Activated naive CD8-positive, alpha-beta T cell treated with anti-CD3 and anti-CD28 coated beads, Interleukin-2, amount 50 U/mL, for 24 hours (primary cell): ENCODE data around the gene HCAR2.
"Not testable (repeated sequence)": the region's sequence is repeated elsewhere in the genome, so short reads cannot be mapped to it uniquely, and the experiment has no call there.

ENCODE experiments used
- ATAC-seq: fragments of 150-1000 bp; cut with Tn5 transposase; one replicate; pipeline ENCODE4 v1.10.0; 2021
- DNase-seq: peaks from one replicate; pipeline ENCODE4 v3.0.0; 2021
- H3K27ac Mint-ChIP-seq: one replicate; pipeline ENCODE4 v1.8.0; 2021; ENCODE audit warnings: mild to moderate bottlenecking, mixed read lengths
- H3K27me3 Mint-ChIP-seq: one replicate; pipeline ENCODE4 v1.8.0; 2021; ENCODE audit warnings: mixed read lengths
- H3K36me3 Mint-ChIP-seq: one replicate; pipeline ENCODE4 v1.8.0; 2021; ENCODE audit warnings: low read depth, mixed read lengths
- H3K4me1 Mint-ChIP-seq: one replicate; pipeline ENCODE4 v1.8.0; 2021; ENCODE audit warnings: mixed read lengths
- H3K4me3 Mint-ChIP-seq: one replicate; pipeline ENCODE4 v1.8.0; 2021; ENCODE audit warnings: mild to moderate bottlenecking, moderate library complexity, mixed read lengths
- H3K9me3 Mint-ChIP-seq: one replicate; pipeline ENCODE4 v1.8.0; 2021; ENCODE audit warnings: mixed read lengths

HCAR2 gene

DNA sequence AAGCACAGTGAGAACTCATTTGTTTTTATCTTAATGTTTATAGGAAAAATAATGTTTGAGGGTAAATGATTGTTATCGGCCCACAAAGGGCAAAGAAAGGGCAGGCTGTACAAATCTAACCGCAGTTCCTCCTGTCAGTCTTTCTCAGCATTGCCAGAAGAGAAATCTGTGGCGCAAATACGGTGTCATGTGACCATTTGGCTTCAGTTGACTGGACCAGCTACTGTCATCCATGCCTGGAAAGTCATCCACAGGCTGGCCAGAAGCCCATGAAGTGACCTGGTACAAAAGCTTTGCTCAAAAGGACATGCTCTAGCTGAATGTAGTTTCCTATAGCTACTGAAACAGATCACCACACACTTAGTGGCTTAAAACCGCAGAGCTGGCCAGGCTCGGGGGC is 43.6 kb downstream of the HCAR2 start:
- ATAC-seq, result no peak
- no peaks in the 10 kb centered on the region for H3K4me1 Mint-ChIP-seq
- H3K27me3 Mint-ChIP-seq, result no peaks in the 10 kb centered on the region
- no peaks in the 10 kb centered on the region for H3K9me3 Mint-ChIP-seq
- DNase-seq, result no peak
- H3K36me3 Mint-ChIP-seq, result no peaks in the 10 kb centered on the region
- H3K27ac Mint-ChIP-seq, result no peak overlapping the region
- no peak overlapping the region for H3K4me3 Mint-ChIP-seq

GRCh38 chr12:122656298-122656697 is 46.9 kb downstream of the HCAR2 start:
- H3K27ac Mint-ChIP-seq, result no peak overlapping the region
- ATAC-seq, result no peak
- H3K4me3 Mint-ChIP-seq, result no peak overlapping the region

DNA sequence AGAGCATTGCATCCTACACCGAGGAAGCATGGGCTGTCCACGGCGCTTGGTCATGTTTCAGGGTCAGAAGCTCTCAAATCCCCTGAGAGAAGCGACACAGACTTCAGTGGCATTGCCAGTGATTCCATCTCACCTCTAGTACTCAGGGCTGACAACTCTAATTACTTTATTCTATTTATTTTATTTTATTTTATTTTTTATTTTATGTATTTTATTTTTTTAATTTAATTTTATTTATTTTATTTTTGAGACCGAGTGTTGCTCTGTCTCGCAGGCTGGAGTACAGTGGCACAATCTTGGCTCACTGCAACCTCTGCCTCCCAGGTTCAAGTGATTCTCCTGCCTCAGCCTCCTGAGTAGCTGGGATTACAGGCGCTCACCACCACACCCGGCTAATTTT is 49.9 kb downstream of the HCAR2 start:
- not testable (repeated sequence) for ATAC-seq, H3K27me3 Mint-ChIP-seq, H3K9me3 Mint-ChIP-seq, H3K4me3 Mint-ChIP-seq, DNase-seq, H3K4me1 Mint-ChIP-seq, H3K27ac Mint-ChIP-seq, H3K36me3 Mint-ChIP-seq

More at GRCh38 chr12:122656298-122656697, 46.9 kb downstream of the HCAR2 start:
- H3K4me1 Mint-ChIP-seq, result no peaks in the 10 kb centered on the region
- no peak for DNase-seq
- no peaks in the 10 kb centered on the region for H3K9me3 Mint-ChIP-seq
- no peaks in the 10 kb centered on the region for H3K36me3 Mint-ChIP-seq
- H3K27me3 Mint-ChIP-seq, result no peaks in the 10 kb centered on the region

- no peak for ATAC-seq
- no peaks in the 10 kb centered on the region for H3K27me3 Mint-ChIP-seq
- peaks cover 5% of the 10 kb centered on the region for H3K36me3 Mint-ChIP-seq
- H3K4me1 Mint-ChIP-seq, result peaks cover 15% of the 10 kb centered on the region
- no peak for DNase-seq
- H3K4me3 Mint-ChIP-seq, result no peak overlapping the region
- no peak overlapping the region for H3K27ac Mint-ChIP-seq
- H3K9me3 Mint-ChIP-seq, result no peaks in the 10 kb centered on the region
Observed at GRCh38 chr12:122651520-122652224, 51.5 kb downstream of the HCAR2 start.
